B cell (primary cell): ENCODE measurements around the gene ADAMTSL1. TPM values are rescaled to one million over a fixed set of nuclear protein-coding genes. Genes with fewer than 3 reads are reported as not detected.

Experiments
- ATAC-seq: fragments of 200-7000 bp; cut with Tn5 transposase; one replicate; pipeline ENCODE4 v1.10.0; 2021; ENCODE audit warnings: low read depth, mild to moderate bottlenecking, moderate number of reproducible peaks, moderate library complexity
- CTCF ChIA-PET: fragments of 350-600 bp; sonication (Branson Sonifier 250); formaldehyde crosslinking; loops from one replicate; lab custom pipeline; 2021; ENCODE audit warnings: antibody characterized with exemption, inconsistent platforms; lab: Charles Lee
- POLR2A ChIA-PET: fragments of 350-600 bp; sonication (Branson Sonifier 250); formaldehyde crosslinking; loops from one replicate; lab custom pipeline; 2021; ENCODE audit warnings: antibody characterized with exemption; lab: Charles Lee
- DNase-seq: peaks from one replicate; pipeline ENCODE4 v3.0.0; 2013
- H2AFZ ChIP-seq: 2 replicates; pipeline ENCODE4 v1.6.1; 2012; ENCODE audit warnings: mild to moderate bottlenecking, low read depth, low read length; ENCODE audit not compliant: insufficient read depth, poor library complexity, severe bottlenecking
- H3K27ac ChIP-seq, 2 donors: 1 replicate in 1 of 2; 2 replicates in 1 of 2; pipeline ENCODE4 v1.5.1; 2012 to 2013; ENCODE audit warnings: low read length in 2 of 2, mild to moderate bottlenecking in 2 of 2, moderate library complexity in 1 of 2
- H3K27me3 ChIP-seq, 4 experiments: fragments of 200-600 bp in 1 of 4; sonication (generic) in 1 of 4; replicated peaks in 1 of 4; 1 replicate in 2 of 4; 2 replicates in 2 of 4; pipeline versions ENCODE4 v1.6.1 to v1.7.0; 2013 to 2016; ENCODE audit warnings: low read length in 3 of 4, mild to moderate bottlenecking in 2 of 4, mixed read lengths in 1 of 4, moderate library complexity in 1 of 4; ENCODE audit not compliant: insufficient read depth in 4 of 4, control insufficient read depth in 3 of 4; ENCODE audit errors: control extremely low read depth in 1 of 4
- H3K36me3 ChIP-seq, 2 experiments: replicated peaks in 1 of 2; 1 replicate in 1 of 2; 2 replicates in 1 of 2; pipeline versions ENCODE4 v1.6.1 to v1.7.1; 2013; ENCODE audit warnings: low read length in 1 of 2; ENCODE audit not compliant: insufficient read depth in 2 of 2, control insufficient read depth in 1 of 2; ENCODE audit errors: control extremely low read depth in 1 of 2, extremely low read depth in 1 of 2
- H3K4me1 ChIP-seq, 2 donors: fragments of 200-600 bp in 1 of 2; sonication (generic) in 1 of 2; 1 replicate in 1 of 2; 2 replicates in 1 of 2; pipeline versions ENCODE4 v1.5.1 to v1.6.1; 2013 to 2017; ENCODE audit warnings: low read length in 2 of 2; ENCODE audit not compliant: control insufficient read depth in 2 of 2, insufficient read depth in 2 of 2
- H3K4me2 ChIP-seq: replicated peaks from 2 replicates; pipeline ENCODE3; 2012; ENCODE audit warnings: mild to moderate bottlenecking, low read depth, low read length; ENCODE audit not compliant: poor library complexity, severe bottlenecking
- H3K4me3 ChIP-seq, 5 experiments: fragments of 200-600 bp in 1 of 5; sonication (generic) in 1 of 5; 1 replicate in 3 of 5; 2 replicates in 2 of 5; pipeline versions ENCODE4 v1.5.1 to v1.7.0; 2011 to 2016; ENCODE audit warnings: low read length in 4 of 5, mild to moderate bottlenecking in 4 of 5, low read depth in 2 of 5, control low read depth in 1 of 5, moderate library complexity in 1 of 5; ENCODE audit not compliant: insufficient read depth in 1 of 5; ENCODE audit errors: control extremely low read depth in 1 of 5, extremely low read depth in 1 of 5
- H3K79me2 ChIP-seq: fragments of 200-600 bp; sonication (generic); one replicate; pipeline ENCODE4 v1.6.0; 2016; ENCODE audit warnings: low read length; ENCODE audit not compliant: control insufficient read depth, insufficient read depth
- H3K9ac ChIP-seq: fragments of 200-600 bp; sonication (generic); 2 replicates; pipeline ENCODE4 v1.6.1; 2017; ENCODE audit warnings: mild to moderate bottlenecking, low read length, moderate library complexity
- H3K9me3 ChIP-seq, 3 donors: one replicate each; pipeline versions ENCODE4 v1.6.1 to v1.7.1; 2013; ENCODE audit warnings: low read length in 2 of 3; ENCODE audit not compliant: control insufficient read depth in 2 of 3, insufficient read depth in 1 of 3; ENCODE audit errors: control extremely low read depth in 1 of 3
- H4K20me1 ChIP-seq: 2 replicates; pipeline ENCODE4 v1.6.0; 2012; ENCODE audit warnings: mild to moderate bottlenecking, low read length; ENCODE audit not compliant: insufficient read depth, control insufficient read depth, poor library complexity, severe bottlenecking
- H3K27ac Mint-ChIP-seq: one replicate; pipeline ENCODE4 v1.8.0; 2021; ENCODE audit warnings: mixed read lengths
- H3K27me3 Mint-ChIP-seq: one replicate; pipeline ENCODE4 v1.8.0; 2021; ENCODE audit warnings: mixed read lengths
- H3K4me1 Mint-ChIP-seq: one replicate; pipeline ENCODE4 v1.8.0; 2021; ENCODE audit warnings: mixed read lengths
- H3K4me3 Mint-ChIP-seq: one replicate; pipeline ENCODE4 v1.8.0; 2021; ENCODE audit warnings: mixed read lengths
- H3K9me3 Mint-ChIP-seq: one replicate; pipeline ENCODE4 v1.8.0; 2022; ENCODE audit warnings: mixed read lengths; ENCODE audit not compliant: insufficient read depth
- EZH2 ChIP-seq: IDR thresholded peaks from 2 replicates; pipeline ENCODE4 v1.6.1; 2012; ENCODE audit warnings: borderline replicate concordance, low read depth, mild to moderate bottlenecking, moderate library complexity, low read length; ENCODE audit not compliant: insufficient read depth, poor library complexity, severe bottlenecking
- WGBS: methylation state at CpG from one replicate; pipeline ENCODE4 v1.1.5; 2013; ENCODE audit warnings: missing lambda C conversion rate; ENCODE audit not compliant: insufficient coverage; 5-methylcytosine and 5-hydroxymethylcytosine counted together
- intact Hi-C: fragments of 100-400 bp; cut with micrococcal nuclease; formaldehyde crosslinking; loops from one replicate; pipeline ENCODE4 v1.10.0; 2022
- polyA plus RNA-seq: library from polyadenylated mRNA; depleted of rRNA; stranded (reverse); fragments of >200 nt; gene quantifications from 2 replicates; pipeline ENCODE4 v1.2.3, GENCODE V29; 2012
- total RNA-seq, 2 donors: library from RNA; stranded (reverse); fragments of 120-200 nt in 1 of 2; gene quantifications; 1 replicate in 1 of 2; 2 replicates in 1 of 2; pipeline versions ENCODE4 v1.2.3 to v1.2.4, GENCODE V29; 2013 to 2022
- TF ChIP-seq, protein P1 (sequence below): fragments of 200-600 bp; IDR thresholded peaks from one replicate; pipeline ENCODE4 v1.8.0; 2022; ENCODE audit warnings: antibody characterized with exemption, mild to moderate bottlenecking

Gene ADAMTSL1
- total and polyA plus RNA-seq, 2 donors (not counting 1 experiment from before 2014, with no cell fraction given), result not detected

DNA sequence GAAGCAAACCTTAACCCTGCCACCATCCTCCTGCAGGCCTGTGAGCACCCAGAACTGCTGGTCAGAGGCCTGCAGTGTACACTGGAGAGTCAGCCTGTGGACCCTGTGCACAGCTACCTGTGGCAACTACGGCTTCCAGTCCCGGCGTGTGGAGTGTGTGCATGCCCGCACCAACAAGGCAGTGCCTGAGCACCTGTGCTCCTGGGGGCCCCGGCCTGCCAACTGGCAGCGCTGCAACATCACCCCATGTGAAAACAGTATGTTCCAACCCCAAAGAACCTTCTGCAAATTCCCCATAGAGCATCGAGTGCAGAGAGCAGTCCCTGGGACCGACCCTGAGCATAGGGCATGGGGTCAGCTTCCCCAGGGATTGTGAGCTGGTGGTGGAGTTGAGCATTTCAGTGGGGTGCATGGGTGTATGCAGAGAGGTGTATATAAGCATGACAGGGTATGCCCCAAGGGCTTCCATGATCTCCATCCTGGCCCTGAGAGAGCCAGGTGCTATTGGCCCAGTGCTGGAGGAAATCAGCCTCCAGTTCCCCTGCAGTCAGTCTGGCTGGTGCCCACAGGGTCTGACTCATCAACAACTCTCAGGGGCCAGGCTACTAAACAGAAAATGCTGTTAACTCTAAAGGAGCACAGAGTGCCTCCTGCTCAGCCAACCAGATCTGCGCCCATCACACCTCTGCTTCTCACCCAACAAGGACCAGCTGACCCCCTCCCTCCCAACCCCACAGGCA, 432.9 kb downstream of the ADAMTSL1 start:
- peaks cover 3% of the 10 kb centered on the region for H3K27me3 Mint-ChIP-seq
- H2AFZ ChIP-seq, result no peak overlapping the region
- no peaks in the 10 kb centered on the region for H4K20me1 ChIP-seq
- no peak overlapping the region for H3K4me3 Mint-ChIP-seq
- H3K9me3 Mint-ChIP-seq, result peaks cover 7% of the 10 kb centered on the region
- ATAC-seq (no peak), DNase-seq (no peak)
- H3K4me1 ChIP-seq, result no peaks in the 10 kb centered on the region
- no peaks in the 10 kb centered on the region for H3K27me3 ChIP-seq
- CTCF ChIA-PET, result no interaction called here
- no peak overlapping the region for H3K4me3 ChIP-seq
- TF ChIP-seq, protein P1, sequence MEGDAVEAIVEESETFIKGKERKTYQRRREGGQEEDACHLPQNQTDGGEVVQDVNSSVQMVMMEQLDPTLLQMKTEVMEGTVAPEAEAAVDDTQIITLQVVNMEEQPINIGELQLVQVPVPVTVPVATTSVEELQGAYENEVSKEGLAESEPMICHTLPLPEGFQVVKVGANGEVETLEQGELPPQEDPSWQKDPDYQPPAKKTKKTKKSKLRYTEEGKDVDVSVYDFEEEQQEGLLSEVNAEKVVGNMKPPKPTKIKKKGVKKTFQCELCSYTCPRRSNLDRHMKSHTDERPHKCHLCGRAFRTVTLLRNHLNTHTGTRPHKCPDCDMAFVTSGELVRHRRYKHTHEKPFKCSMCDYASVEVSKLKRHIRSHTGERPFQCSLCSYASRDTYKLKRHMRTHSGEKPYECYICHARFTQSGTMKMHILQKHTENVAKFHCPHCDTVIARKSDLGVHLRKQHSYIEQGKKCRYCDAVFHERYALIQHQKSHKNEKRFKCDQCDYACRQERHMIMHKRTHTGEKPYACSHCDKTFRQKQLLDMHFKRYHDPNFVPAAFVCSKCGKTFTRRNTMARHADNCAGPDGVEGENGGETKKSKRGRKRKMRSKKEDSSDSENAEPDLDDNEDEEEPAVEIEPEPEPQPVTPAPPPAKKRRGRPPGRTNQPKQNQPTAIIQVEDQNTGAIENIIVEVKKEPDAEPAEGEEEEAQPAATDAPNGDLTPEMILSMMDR, result no peak
- TF ChIP-seq EZH2, result no peak
- H3K36me3 ChIP-seq, result no peaks in the 10 kb centered on the region
- H3K9me3 ChIP-seq, result peaks cover 0 to 7% (median 3%) of the 10 kb centered on the region in 3 donors
- POLR2A ChIA-PET, result no interaction called here
- no peak overlapping the region for H3K27ac ChIP-seq
- no peaks in the 10 kb centered on the region for H3K79me2 ChIP-seq
- H3K4me2 ChIP-seq, result no peak overlapping the region
- no peak overlapping the region for H3K9ac ChIP-seq
- H3K4me1 Mint-ChIP-seq, result no peaks in the 10 kb centered on the region
- intact Hi-C loops, result no loop called here
- no peak overlapping the region for H3K27ac Mint-ChIP-seq
- WGBS, result 87% methylated on average over 6 of the region's 9 CpGs

DNA sequence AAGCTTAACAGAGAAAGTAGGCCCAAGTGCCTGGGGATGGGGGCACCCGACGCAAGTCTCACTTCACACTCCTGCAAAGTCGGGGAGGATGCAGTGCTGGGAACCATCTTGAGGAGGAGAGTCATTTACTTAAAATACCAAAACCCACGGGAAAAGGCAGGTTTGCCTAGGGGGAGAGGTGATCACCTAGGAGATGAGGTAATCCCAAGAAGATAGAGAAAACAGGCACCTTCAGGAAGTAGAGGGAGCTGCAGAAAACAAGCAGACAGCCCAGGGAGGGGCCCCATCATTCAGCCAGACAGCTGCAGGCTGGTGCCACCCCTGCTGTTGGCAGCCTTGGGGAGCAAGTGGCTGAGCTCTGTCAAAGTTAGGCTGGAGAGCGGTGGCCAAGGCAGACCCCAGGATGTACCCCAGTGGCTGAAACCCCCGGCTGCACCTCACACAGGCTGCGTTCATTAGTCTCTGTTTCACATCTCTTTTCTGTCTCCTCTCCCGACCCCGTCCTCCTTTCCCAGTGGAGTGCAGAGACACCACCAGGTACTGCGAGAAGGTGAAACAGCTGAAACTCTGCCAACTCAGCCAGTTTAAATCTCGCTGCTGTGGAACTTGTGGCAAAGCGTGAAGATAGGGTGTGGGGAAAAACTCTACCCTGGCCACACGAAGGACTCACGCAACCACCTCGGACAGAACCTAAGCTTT, 434.1 kb downstream of the ADAMTSL1 start:
- TF ChIP-seq EZH2, result no peak
- TF ChIP-seq, protein P1, result no peak
- POLR2A ChIA-PET, result no interaction called here
- no peak for DNase-seq
- intact Hi-C loops, result no loop called here
- H3K4me2 ChIP-seq, result no peak overlapping the region
- H3K27me3 ChIP-seq, result no peaks in the 10 kb centered on the region
- ATAC-seq, result no peak
- peaks cover 0 to 7% (median 0%) of the 10 kb centered on the region in 3 donors for H3K9me3 ChIP-seq
- Mint-ChIP-seq H3K27me3 (peaks cover 3% of the 10 kb centered on the region), H3K27ac (no peak overlapping the region), H3K4me3 (no peak overlapping the region), H3K9me3 (no peaks in the 10 kb centered on the region), H3K4me1 (no peaks in the 10 kb centered on the region)
- H3K4me3 ChIP-seq, result no peak overlapping the region
- no peaks in the 10 kb centered on the region for H3K4me1 ChIP-seq
- H3K79me2 ChIP-seq, result no peaks in the 10 kb centered on the region
- WGBS, result 86% methylated on average over 8 of the region's 15 CpGs
- H3K9ac ChIP-seq, result no peak overlapping the region
- H2AFZ ChIP-seq, result no peak overlapping the region
- H3K27ac ChIP-seq, result no peak overlapping the region
- CTCF ChIA-PET, result no interaction called here
- H3K36me3 ChIP-seq, result no peaks in the 10 kb centered on the region
- H4K20me1 ChIP-seq, result no peaks in the 10 kb centered on the region
